Osteoblast (primary cell): ENCODE measurements around the gene TAS2R5. TPM values are rescaled to one million over a fixed set of nuclear protein-coding genes. Genes with fewer than 3 reads are reported as not detected.
"Not testable (repeated sequence)": the region's sequence is repeated elsewhere in the genome, so short reads cannot be mapped to it uniquely, and the experiment has no call there.

ENCODE experiments used
- DNase-seq: peaks from one replicate; pipeline ENCODE4 v3.0.0; 2011; ENCODE audit warnings: low spot score, mixed read lengths; ENCODE audit not compliant: insufficient read length; ENCODE audit errors: missing footprints
- H2AFZ ChIP-seq: 2 replicates; pipeline ENCODE4 v1.6.0; 2011; ENCODE audit warnings: mild to moderate bottlenecking, low read length
- H3K27ac ChIP-seq: 2 replicates; pipeline ENCODE4 v1.5.1; 2011; ENCODE audit warnings: mild to moderate bottlenecking, low read depth, low read length, moderate library complexity
- H3K27me3 ChIP-seq: 2 replicates; pipeline ENCODE4 v1.6.0; 2012; ENCODE audit warnings: mild to moderate bottlenecking, control low read depth, inconsistent platforms, low read length, moderate library complexity; ENCODE audit not compliant: insufficient read depth
- H3K36me3 ChIP-seq: 2 replicates; pipeline ENCODE4 v1.5.1; 2011; ENCODE audit warnings: mild to moderate bottlenecking, low read length, control low read depth, moderate library complexity; ENCODE audit not compliant: insufficient read depth
- H3K4me1 ChIP-seq: 2 replicates; pipeline ENCODE4 v1.5.1; 2011; ENCODE audit warnings: mild to moderate bottlenecking, low read length, control low read depth, moderate library complexity; ENCODE audit not compliant: insufficient read depth
- H3K4me2 ChIP-seq: 2 replicates; pipeline ENCODE4 v1.6.0; 2011; ENCODE audit warnings: mild to moderate bottlenecking, low read length; ENCODE audit not compliant: insufficient read depth
- H3K4me3 ChIP-seq: fragments of 200-600 bp; sonication (generic); 3 replicates; pipeline ENCODE4 v1.5.1; 2012; ENCODE audit warnings: mild to moderate bottlenecking, low read length, inconsistent platforms; ENCODE audit not compliant: insufficient read depth
- H3K79me2 ChIP-seq: 2 replicates; pipeline ENCODE4 v1.6.0; 2012; ENCODE audit warnings: mild to moderate bottlenecking, low read length, control low read depth, inconsistent platforms; ENCODE audit not compliant: insufficient read depth
- H3K9me3 ChIP-seq: 2 replicates; pipeline ENCODE4 v1.5.1; 2011; ENCODE audit warnings: low read depth, low read length, control low read depth
- H4K20me1 ChIP-seq: 2 replicates; pipeline ENCODE4 v1.6.0; 2012; ENCODE audit warnings: mild to moderate bottlenecking, low read length, control low read depth; ENCODE audit not compliant: insufficient read depth
- total RNA-seq: library from RNA; depleted of rRNA; stranded (reverse); fragments of >200 nt; gene quantifications from 2 replicates; pipeline ENCODE4 v1.2.3, GENCODE V29; 2012
- TF ChIP-seq, protein P1 (sequence below): IDR thresholded peaks from 2 replicates; pipeline ENCODE4 v1.5.1; 2011; ENCODE audit warnings: mild to moderate bottlenecking, low read depth, low read length, moderate library complexity; ENCODE audit errors: extremely low read depth

The TAS2R5 gene
- total RNA-seq, 1 donor: 0.72 TPM

GRCh38 chr7:141752634-141753033, 37.4 kb upstream of the TAS2R5 start:
- Histone ChIP-seq H3K36me3 (peaks cover 68% of the 10 kb centered on the region), H3K27ac (no peak overlapping the region), H3K79me2 (no peaks in the 10 kb centered on the region), H3K4me3 (no peak overlapping the region), H2AFZ (no peak overlapping the region), H3K27me3 (no peaks in the 10 kb centered on the region), H3K4me2 (no peak overlapping the region), H4K20me1 (peaks cover 4% of the 10 kb centered on the region), H3K4me1 (no peaks in the 10 kb centered on the region), H3K9me3 (peaks cover 5% of the 10 kb centered on the region)
- no peak for DNase-seq
- TF ChIP-seq, protein P1, sequence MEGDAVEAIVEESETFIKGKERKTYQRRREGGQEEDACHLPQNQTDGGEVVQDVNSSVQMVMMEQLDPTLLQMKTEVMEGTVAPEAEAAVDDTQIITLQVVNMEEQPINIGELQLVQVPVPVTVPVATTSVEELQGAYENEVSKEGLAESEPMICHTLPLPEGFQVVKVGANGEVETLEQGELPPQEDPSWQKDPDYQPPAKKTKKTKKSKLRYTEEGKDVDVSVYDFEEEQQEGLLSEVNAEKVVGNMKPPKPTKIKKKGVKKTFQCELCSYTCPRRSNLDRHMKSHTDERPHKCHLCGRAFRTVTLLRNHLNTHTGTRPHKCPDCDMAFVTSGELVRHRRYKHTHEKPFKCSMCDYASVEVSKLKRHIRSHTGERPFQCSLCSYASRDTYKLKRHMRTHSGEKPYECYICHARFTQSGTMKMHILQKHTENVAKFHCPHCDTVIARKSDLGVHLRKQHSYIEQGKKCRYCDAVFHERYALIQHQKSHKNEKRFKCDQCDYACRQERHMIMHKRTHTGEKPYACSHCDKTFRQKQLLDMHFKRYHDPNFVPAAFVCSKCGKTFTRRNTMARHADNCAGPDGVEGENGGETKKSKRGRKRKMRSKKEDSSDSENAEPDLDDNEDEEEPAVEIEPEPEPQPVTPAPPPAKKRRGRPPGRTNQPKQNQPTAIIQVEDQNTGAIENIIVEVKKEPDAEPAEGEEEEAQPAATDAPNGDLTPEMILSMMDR: peak; percentile 34

DNA sequence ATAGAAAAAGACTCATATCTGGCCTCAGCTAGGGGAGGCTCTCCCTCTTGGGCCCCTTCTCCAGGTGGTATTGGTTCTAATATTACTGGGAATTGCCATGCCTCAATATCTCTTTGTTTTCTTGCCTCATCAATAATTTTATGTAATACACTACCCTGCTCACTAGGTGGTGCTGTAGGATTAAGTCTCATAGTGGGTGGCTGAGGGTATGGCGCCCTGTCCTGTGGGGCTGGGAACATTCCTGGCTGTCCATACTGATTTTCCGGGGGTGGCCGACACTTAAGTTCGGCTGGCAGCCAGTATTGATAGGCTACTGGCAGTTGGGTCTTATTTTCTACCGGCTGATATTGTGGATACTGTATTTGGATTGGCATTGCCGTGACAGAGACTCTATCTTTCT, 35.1 kb upstream of the TAS2R5 start:
- Histone ChIP-seq H3K79me2 (no peaks in the 10 kb centered on the region), H3K27me3 (no peaks in the 10 kb centered on the region), H3K9me3 (peaks cover 5% of the 10 kb centered on the region), H3K4me2 (no peak overlapping the region), H3K36me3 (peaks cover 53% of the 10 kb centered on the region), H3K4me1 (no peaks in the 10 kb centered on the region), H4K20me1 (peaks cover 4% of the 10 kb centered on the region), H3K4me3 (no peak overlapping the region), H3K27ac (no peak overlapping the region), H2AFZ (no peak overlapping the region)
- no peak for DNase-seq
- TF ChIP-seq, protein P1: peak; percentile 48

DNA sequence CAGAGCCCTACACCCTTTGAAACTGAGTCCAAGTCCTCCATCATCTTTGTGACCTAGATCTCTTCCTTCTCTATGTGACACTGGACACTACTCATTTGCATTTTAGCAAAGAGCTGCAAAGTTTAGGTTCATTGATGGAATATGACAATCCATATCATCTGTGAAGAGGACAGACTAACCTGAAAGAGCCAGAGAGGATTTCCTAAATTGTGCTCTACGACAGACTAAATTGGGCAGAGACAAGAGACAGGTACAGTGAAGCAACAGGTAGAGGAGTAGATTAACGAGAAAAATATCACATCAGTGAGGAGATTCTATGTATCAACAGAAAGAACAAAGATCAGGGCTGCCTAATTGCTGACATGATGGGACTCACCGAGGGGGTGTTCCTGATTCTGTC, 26.2 kb upstream of the TAS2R5 start, which contains the start of gene TAS2R3:
Gene TAS2R3, plus strand, starts transcription at position 301 of the 400 bp plus-strand sequence. Its CDS starts 62 bp downstream, at position 363.
- Histone ChIP-seq H2AFZ (no peak within 1 kb of the TSS), H3K36me3 (peaks cover 4% of the 10 kb centered on the region), H3K27ac (no peak within 1 kb of the TSS), H3K4me3 (no peak within 1 kb of the TSS), H4K20me1 (no peaks in the 10 kb centered on the region), H3K4me2 (no peak within 1 kb of the TSS), H3K27me3 (no peaks in the 10 kb centered on the region), H3K9me3 (no peaks in the 10 kb centered on the region), H3K4me1 (no peaks in the 10 kb centered on the region), H3K79me2 (no peaks in the 10 kb centered on the region)
- TF ChIP-seq, protein P1: no peak
- DNase-seq: no peak

- not testable (repeated sequence) for H3K4me2 ChIP-seq, H3K27ac ChIP-seq, H3K4me1 ChIP-seq, H3K27me3 ChIP-seq, H3K36me3 ChIP-seq, H3K79me2 ChIP-seq, H3K4me3 ChIP-seq, H4K20me1 ChIP-seq, H3K9me3 ChIP-seq, DNase-seq, H2AFZ ChIP-seq
Measured at GRCh38 chr7:141770083-141770583, 19.9 kb upstream of the TAS2R5 start.
